ENCODE measurements around the gene TH.
"Not testable (repeated sequence)": the region's sequence is repeated elsewhere in the genome, so short reads cannot be mapped to it uniquely, and the experiment has no call there.

The TH gene

DNA sequence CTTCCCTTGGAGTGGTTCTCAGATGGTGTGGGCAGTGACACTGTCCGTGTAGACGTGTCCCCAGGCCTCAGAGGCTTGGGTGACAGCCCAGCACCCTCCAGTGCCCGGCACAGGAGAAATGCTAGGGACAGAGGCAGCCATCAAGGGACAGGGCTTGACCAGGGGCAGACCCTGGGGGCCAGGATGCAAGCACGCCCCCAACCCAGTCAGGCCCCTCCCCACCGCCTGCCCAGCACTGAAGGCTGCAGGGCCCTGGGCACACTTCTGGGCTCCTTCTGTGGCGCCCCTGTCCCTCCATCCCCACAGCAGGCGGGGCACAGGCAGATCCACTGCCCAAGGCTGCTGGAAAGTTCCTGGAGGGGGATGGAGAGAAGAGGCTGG, 43.5 kb downstream of the TH start:
- no peak for DNase-seq

DNA sequence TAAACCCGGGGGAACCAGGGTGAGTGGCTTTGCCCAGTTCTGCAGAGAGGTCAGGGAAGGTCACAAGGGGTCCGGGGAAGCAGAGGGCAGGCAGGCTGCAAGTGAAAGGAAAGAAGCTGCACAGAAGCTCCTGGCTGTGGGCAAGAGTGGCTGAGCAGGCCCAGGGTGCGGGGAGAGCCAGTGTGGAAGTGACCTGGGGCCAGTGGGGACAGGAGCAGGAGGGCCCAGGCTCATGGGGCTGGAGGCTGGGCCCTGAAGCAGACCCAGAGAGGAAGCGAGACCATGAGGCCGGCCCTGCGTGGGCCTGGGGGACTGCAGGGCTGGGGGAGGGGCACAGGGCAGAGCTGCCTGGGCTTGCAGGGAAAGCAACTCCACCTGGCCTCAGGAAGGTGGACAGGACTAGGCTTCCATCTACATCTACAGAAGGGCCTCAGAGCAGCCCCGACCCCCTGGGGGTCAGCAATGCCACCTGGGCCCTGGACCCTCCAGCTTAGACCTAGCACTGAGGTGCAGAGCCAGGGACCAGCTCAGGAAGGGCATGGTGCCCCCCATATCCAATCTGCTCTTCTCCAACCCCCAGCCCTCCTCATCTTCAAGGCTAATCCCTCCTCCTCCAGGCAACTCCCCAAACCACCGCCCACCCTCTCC, 44.0 kb downstream of the TH start:
- DNase-seq, result no peak

DNA sequence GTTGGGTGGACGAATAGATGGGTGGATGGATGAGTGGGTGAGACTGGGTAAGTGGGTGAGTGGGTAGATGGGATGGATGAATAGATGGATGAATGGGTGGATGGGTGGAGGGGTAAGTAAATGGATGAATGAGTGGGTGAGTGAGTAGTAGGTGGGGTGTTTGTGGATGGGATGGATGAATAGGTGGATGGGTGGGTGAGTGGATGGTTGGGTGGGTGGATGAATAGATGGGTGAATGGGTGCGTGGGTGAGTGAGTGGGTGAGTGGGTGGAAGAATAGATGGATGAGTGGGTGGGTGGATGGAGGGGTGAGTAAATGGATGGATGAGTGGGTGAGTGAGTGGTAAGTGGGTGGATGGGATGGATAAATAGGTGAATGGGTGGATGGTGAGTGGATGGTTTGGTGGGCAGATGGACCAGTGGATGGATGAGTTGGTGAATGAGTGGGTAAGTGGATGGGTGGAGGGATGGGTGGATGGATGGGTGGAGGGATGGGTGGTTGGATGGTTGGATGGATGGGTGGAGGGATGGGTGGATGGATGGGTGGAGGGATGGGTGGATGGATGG, 45.0 kb downstream of the TH start:
- DNase-seq, result no peak

DNA sequence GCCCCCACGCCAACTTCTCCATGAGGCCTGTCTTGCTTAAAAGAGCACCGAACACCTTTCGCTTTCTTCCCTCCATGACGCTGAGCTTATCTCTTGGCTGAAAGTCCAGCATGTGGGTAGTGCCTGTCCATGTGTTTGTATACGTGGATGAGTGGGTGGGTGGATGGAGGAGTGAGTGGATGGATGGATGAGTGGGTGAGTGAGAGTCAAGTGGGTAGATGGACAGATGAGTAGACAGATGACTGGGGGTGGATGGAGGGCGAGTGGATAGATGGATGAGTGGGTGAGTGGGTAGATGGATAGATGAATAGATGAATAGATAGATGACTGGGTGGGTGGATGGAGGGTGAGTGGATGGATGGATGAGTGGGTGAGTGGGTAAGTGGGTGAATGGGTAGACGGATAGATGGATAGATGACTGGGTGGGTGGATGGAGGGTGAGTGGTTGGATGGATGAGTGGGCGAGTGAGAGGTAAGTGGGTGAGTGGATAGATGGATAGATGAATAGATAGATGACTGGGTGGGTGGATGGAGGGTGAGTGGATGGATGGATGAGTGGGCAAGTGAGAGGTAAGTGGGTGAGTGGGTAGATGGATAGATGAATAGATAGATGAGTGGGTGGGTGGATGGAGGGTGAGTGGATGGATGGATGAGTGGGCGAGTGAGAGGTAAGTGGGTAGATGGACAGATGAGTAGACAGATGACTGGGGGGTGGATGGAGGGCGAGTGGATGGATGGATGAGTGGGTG, 46.7 kb downstream of the TH start:
- not testable (repeated sequence) for DNase-seq

DNA sequence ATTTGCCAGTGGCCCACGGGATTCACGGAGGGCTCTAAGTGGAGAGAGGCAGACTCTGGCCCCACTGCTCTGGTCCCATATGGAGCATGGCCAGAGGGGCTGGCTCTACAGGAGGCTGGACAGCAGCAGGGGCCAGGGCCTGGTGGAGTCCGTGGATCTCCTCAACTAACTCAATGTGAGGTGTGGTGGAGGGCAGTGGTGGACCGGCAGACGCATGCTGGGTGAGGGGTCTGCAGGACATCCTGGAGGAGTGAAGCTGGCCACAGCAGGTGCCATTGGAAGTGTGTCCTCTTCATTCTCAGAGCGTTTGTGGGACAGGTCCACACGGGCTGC, 48.0 kb downstream of the TH start:
- DNase-seq, result no peak

DNA sequence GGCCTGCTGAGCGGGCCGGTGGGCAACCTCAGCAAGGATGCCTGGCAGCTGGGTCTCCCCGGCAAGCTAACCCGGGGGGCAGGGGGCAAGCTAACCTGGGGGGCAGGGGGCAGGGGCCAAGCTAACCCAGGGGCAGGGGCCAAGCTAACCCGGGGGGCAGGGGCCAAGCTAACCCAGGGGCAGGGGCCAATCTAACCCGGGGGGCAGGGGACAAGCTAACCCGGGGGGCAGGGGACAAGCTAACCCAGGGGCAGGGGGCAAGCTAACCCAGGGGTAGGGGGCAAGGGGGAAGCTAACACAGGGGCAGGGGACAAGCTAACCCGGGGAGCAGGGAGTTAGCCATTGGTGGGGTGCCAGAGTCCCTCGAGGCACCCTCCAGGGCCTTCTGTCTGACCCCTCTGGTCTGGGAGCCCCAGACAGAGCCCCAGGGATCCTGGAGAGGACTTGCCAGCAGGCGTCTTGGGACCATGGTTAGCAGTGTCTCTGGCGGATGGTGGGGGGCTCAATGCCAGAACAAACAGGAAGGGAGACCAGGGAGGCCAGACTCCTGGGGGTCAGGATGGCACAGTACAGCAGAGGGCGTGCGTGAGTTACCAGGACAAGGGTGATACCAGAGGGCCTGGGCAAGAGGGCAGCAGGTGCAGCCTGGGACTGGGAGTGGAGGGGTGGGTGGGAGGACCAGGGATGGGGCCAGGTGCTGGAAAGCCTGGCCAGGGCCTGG, 48.5 kb downstream of the TH start:
- no peak for DNase-seq

DNA sequence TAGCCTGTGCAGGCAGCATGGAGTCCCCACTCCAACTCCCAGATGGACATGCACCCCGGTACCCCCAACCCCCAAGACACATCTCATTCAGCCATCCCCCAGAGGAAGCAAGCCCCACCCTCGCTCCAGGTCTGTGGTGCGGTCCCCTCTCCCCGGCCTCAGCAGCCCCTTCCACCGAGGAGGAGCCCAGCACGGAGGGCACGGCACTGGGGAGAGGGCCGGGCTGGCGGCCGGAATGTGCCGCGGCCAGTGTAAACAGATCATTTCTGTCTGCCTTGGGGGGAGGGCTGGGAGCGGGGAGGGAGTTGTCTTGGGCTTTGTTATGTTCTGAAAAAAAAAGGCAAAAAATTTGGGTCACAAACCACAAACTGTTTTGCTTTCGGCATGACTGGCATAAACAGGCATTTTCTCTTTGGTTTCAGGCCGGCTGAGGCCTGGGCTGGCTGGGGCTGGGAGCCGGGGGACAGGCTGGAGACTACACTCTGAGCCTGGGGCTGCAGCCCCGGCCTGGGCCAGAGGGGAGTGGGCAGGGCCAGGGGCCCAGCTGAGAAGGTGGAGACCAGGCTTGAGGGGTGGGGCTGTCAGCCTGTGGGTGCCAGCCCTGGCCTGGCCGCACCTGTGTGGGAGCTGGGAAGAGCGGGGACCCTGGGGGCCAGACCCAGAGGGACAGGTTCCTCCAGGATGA, 49.3 kb downstream of the TH start:
- no peak for DNase-seq

DNA sequence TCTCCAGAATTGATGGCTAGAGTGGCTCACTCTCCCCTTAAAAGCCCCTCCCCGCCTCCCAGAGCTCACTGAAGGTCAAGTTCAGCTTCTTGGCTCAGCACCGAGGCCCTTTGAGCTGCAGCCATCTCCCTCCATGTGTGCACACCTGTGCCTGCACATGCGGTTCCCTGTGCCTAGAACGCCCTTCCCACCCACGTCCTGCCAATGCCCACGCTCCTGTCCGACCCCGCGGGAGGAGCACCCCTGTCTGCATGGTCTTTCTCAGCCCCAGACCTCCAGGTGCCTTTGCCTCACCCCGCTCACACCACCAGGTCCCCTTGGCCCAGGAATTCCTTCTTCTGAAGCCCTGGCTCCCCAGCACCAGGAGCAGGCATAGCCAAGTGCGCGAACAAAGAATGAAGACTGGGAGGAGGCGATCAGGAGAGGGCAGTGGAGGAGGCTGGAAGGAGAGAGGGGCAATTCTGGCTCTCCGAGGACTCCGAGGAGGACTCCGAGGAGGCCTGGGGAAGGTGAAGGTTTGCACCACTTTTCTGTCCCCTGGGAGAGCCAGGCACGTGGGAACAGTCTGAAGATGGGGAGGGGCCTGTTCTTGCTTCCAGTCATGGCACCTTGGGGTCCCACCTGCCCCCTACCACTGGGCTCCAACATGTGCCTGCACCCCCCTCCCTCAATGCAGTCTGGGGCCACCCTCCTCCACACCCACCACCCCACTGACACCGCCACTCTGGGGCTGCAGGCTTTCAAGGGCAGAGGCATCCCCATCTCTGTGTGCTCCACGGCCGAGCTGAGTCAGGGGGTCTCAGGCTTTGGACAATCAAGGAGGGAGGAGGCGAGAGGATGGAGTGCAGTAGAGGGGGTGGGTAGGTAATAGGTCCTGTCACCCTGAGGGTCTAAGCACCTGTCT, 50.1 kb downstream of the TH start:
- DNase-seq, result no peak

DNA sequence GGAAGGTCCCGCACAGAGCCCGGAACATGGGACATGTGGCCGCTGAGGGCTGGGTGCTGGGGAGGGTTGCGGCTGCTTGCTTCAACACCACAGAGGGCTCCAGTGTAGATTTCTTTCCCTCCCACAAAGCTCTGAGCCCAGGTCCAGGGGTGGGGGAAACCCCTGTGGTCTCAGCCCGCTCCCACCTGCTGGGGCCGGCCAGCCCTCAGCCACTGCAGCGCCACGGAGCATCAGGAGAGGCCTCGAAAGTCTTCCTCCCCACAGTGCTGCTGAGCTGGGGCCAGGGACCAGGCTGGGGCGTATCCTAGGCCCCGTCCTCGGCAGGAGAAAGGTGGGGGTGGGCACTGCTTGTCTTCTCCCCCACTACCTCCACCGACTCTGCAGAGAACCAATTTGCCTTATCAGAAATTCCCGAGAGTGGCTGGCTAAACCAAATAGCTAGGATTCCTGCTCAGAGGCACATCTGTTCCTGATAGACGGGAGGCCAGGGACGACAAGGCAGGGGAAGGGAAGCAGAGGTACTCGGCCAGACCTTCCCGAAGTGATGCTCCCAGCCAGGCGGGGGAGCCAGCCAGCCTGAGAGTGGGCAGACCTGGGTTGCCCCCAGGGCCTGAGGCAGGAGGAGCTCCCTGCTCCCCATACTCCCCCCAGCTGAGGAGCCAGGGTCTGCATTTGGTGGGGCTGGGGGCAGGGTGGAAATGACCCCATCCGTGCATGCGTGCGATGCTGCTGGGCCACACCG, 51.1 kb downstream of the TH start:
- no peak for DNase-seq

DNA sequence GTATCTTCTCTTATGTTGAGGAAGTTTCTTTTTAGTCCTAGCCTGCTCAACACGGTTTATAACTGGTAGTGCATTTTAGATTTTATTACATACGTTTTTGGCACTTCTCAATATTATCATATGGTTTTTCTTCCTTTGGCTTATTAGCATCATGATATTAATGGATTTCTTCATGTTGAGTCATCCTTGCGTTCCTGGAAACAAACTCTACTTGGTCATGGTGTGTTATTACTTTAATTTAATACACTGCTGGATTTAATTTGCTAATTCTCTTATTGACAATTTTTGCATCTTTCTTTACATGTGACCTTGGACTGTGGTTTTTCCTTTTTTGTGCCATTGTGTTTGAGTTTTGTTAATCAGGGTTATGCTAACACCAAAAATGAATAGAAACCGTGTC, 52.9 kb downstream of the TH start:
- no peak for DNase-seq

DNA sequence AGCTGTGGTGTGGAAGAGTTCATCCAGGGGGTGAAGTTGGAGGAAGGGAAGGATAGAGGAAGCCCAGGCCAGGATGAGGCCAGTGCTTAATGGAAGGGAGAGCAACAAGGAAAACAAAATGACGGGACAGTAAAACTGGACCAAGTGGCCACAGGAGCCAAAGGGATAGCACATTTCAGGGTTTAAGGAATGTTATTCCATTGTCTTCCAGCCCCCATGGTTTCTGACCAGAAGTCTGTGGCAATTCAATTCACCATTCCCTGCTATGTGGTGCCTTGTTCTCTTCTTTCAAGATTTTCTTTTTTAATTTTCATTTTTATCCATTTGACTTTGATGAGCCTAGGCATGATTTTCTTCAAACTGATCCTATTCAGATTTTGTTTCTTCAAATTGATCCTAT, 54.9 kb downstream of the TH start:
- DNase-seq, result no peak

DNA sequence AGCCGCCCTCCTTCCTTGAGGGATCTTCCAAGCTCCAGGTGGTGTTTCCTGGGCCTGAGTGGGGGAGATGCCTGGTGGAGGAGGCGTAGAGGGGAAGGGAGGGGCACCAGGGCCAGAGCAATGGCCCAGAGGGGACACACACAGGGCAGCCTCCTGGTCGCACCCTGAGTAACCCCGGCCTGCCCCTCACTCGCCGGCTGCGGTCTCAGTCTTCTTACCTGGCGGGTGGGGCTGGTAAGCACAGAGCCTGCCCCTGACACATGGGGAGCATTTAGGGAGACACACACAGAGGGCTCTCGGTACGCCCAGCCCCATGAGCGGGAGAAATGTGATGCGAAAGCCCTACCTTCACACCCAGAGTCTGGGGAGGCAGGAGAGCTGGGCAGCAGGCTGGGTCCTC, 56.3 kb downstream of the TH start:
- DNase-seq, result no peak

DNA sequence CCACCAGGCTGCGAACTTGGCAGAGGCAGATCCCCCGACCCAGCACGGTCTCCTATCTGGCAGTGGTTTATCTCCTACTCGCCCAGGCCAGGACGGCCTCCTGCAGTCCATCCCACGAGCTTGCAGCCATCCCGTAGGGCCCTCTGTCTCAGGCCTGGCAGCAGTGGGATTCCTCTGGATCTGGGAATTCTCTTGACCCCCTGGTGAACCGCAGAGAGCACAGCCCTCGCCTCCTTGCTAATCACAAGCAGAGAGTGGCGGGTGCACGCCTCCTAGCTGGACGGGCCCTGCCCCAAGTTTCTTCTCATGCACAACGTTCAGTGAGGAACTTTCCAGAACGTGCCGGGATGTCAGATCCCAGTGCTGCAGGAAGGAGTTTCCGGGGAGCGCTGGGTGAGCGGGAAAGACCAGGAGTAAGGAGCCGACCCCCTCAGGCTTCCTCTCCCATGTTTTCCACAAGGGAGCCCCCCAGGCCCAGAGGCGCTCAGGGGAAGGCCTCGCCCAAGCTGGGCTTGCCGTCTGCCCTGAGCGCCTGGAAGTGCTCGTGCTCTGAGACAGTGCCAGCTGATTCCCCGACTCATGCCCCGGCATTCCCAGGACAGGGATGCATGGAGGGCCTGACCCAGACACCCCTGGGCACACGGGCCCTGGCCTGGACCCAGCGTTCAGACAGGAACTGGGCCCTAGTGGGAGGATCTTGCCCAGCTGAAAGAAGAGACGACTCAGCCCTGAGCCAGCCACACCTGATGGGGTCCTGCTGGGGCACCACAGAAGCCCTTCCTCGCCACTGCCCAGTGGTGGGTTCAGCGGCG, 57.0 kb downstream of the TH start:
- no peak for DNase-seq
